GM18499 (cell line): ENCODE data around the gene CD99L2.
A peak's percentile ranks its signal among the peaks of the same experiment; 100 is the strongest.

Source experiments
- ATAC-seq: cut with Tn5 transposase; IDR thresholded peaks from one replicate; pipeline ENCODE4 v1.9.1; 2021; ENCODE audit warnings: moderate number of reproducible peaks; ENCODE audit not compliant: insufficient read depth, unreplicated experiment

CD99L2 gene, protein sequence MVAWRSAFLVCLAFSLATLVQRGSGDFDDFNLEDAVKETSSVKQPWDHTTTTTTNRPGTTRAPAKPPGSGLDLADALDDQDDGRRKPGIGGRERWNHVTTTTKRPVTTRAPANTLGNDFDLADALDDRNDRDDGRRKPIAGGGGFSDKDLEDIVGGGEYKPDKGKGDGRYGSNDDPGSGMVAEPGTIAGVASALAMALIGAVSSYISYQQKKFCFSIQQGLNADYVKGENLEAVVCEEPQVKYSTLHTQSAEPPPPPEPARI

DNA sequence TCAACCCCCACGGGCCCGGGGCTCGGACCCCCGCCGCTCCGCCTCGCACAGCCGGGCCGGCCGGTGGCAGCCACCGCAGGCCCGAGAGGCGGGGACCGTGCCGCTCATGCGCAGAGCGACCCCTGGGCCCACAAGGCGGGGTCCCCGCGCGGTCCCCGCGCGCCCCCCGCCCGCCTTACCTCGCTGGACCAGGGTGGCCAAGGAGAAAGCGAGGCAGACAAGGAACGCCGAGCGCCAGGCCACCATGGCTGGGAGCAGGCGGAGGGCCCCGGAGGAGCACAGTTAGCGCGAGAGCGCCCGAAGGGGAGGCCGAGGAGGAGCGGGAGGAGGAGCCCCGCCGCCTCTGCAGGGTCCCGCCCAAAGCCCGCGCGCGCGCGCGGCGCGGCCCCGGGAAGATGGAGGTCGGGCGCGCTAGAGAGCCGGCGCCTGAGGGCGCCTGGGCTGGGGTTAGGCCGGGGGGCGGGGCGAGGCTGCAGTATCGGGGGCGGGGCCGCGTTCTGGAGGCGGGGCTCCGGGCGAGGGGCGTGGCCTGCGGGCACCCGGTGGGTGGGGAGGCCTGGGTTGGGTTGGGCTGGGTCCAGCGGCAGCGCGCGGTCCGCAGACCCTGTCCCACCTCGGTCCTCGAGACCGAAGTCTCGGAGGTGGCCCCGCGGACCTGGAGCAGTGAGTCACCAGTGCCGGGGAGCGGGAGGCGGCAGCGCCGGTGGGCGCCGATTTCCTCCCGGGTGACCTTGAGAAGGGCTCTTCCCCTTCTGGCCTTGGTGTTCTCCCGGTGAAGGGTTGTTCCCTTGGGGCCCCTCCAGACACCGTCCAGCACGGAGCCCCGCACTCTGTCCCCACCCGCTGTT is at the start of gene CD99L2:
TSS of gene CD99L2 (minus strand) at position 326 of the 848 bp plus-strand sequence. CDS start at position 246, 80 bp downstream.
- no peak for ATAC-seq

DNA sequence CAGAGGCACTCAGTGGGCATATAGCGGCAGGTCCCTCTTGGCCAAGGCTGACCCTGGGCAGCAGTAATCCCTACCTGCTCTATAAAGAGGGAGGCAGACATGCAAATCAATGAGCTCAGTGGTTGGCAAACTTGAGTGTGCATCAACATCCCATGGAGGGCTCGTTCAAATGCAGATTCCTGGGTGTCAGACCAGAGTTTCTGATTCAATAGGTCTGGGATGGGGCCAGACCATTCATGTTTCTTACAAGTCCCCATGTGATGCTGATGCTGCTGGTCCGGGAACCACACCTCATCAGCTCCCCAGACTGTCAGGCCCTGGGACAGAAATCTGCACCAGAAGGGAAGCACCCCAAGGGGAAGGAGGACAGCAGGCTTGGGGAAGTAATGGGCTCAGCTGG is 45.8 kb upstream of the CD99L2 start:
- ATAC-seq: no peak

DNA sequence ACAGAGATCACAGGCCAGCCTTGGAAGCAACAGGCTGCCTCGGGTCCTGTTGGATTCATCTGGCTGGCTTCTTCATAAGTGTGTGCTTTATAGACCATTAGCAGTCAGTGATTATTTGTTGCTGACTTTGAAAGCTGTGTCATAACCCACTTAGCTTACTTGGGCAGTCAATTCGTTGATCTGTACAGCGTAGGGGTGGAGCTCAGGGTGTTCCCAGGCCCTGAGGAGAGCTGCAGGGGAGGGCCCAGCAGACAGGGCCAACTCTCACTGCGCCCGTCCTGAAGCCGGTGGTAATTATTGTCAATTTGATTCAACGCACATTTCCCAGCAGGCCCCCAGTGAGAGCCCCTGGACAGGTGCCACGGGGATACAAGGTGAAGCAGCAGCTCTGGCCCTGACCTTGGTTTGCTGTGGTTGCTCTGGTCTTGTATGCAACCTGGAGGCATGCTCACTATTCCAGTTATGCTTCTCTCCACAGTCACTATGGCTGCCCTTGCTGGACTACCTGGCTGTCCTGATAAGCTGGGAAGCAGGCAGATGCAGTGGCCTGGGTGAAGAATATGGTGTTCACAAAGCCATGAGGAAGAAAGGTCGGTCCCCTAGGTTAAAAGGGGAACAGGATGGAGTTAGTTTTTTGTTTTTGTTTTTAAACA is 44.6 kb upstream of the CD99L2 start:
- no peak for ATAC-seq

DNA sequence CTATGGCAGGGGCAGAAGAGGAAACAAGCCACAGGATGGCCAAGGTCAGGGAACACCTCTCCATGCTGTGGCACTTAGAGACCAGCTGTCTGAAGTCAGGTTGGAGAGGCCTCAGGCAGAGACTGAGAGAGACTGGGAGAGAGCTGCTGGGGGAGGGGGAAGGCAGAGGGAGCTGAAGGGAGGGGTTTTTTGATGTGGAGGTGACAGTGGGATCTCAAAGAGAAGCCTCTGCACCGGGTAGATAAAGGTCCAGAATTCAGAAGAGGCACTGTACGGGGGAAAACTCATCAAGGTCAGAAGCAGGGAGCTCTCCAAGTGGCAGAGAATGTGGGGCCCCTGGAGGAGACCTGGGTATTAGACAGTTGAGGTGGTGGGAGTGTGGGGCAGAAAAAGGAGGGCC is 43.1 kb upstream of the CD99L2 start:
- ATAC-seq: no peak

DNA sequence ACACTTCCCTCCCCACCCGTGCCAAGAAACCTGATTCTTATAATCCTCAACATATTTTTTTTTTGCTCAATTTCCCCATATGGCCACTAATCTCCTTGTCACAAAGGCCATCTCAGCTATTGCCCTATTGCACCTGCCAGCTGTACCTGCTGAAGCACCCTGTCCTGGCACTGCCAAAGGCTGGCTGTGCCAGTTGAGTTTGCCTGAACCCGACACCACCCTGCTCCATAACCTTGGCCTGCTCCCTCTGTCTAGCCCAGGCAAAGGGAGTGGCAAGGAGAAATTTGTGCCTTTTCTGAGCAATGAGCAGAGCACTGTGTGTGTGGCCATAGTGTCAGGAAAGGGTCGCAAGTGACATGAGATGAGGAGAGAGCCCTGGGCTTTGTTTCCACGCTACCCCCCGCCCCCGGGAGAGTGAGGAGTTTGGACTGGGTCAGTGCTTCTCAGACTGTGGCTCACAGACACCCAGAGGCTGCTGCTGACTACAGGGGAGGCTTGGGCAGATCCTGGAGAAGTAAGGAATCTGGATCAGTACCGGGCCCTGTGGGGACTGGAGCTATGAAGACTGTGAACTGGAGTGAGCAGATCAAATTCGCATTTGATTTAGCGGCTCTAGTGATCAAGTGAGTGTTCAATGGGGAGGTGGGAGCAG is 42.5 kb upstream of the CD99L2 start:
- ATAC-seq: no peak

DNA sequence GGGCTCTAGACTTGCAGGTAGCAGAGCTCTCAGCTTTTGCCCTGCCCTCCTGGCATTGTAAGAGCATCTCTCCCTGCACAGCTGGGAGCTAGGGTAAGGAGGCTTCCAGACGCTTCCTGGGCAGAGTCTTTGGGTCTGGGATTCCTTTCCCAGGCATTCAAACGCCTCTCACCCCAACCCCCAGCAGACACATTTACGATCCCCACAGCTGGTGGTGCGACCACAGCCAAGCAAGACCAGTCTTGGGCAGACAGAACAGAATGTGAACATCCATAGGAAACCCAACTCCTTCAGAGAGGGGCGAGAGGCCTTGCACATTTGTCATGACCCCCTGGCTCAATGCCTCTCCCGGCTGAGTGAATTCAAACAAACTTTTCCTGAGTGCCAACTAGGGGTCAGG is 38.1 kb upstream of the CD99L2 start:
- ATAC-seq: no peak

DNA sequence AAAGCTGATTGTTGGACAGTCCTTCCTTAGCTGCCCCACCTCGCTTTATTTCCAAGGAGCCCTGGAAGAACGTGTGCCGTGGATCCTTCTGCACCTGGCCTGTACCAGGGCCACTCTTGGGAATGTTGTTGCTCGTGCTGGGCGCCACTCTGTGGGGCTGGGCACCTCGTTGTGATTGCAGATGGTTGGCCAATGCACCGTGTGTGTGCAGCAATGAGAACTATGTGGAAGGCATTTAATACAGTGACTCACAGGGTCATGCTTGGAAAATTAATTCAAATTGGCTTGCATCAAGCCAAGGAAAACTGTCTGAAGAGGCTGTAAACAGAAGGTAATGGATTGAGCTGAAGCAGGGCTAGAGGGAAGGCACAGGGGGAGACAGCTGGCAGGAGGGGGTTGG is 37.0 kb upstream of the CD99L2 start:
- ATAC-seq: no peak

DNA sequence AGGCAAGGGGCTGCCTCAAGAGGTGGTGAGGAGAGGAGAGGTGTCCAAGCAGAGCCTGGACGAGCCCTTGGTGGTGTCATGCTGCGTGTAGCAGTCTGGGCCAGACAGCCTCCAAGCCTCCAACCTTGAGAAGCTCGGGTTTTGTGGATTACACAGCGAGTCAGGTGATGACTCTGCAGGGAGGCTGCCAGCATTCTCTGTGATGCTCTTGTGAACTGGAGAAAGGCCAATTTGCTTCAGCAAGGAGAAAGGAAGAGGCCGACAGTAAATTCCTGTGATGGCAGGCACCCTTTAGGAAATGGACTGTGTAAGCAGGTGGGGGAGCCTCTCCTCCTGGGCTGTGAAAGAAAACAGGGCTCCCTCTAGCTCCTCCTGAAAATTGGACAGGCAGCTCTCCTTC is 36.0 kb upstream of the CD99L2 start:
- no peak for ATAC-seq

DNA sequence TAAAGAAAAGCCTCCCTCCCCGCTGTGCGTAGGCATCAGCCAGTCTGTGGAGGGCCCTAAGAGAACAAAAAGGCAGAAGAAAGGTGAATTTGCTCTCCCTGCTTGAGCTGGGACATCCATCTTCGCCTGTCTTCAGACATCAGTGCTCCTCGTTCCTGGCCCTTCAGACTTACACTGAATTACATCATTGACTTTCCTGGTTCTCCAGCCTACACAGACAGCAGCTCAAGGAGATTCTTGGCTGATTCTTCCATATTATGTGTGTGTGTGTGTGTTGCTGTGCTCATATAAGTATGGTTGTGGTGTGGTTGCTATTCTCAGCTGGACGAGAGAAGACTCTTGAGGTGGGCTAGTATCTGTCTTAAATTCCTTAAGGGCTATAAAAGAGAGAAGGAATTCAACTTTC is 35.5 kb upstream of the CD99L2 start:
- ATAC-seq: no peak

DNA sequence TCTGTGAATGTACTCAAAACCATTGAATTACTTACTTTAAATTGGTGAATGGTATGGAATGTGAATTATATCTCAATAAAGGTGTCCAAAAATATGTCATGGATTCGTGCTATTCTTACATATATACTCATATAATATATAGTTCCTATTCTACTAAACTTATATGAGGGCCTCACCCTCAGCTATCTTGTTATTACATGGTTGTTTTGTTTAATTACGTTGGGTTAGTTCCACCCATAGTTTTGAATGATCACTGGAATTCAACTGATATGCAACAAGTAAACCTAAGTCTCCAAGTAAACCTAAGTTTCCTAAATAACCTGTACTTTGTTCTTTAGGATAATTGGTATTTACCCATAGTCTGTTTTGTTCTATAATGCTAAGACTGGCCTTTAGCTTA is 30.6 kb upstream of the CD99L2 start:
- no peak for ATAC-seq

DNA sequence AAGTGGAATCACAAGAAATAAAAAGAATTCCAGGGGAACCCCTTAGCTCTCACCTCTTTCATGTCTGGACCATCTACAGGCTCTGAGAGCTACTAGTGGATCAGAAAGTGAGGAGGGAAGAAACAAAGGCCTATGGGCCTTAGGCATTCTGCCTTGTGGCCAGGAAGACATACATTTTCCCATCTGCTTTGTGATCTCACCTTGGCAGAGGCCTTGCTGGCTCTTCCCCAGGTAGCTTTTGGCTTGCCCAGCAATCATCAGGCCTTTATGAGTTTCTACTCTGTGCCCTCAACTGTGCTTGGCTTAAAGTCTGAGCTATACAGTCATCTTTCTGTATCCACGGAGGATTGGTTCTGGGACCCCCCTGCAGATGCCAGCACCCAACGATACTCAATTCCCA is 28.3 kb upstream of the CD99L2 start:
- no peak for ATAC-seq

DNA sequence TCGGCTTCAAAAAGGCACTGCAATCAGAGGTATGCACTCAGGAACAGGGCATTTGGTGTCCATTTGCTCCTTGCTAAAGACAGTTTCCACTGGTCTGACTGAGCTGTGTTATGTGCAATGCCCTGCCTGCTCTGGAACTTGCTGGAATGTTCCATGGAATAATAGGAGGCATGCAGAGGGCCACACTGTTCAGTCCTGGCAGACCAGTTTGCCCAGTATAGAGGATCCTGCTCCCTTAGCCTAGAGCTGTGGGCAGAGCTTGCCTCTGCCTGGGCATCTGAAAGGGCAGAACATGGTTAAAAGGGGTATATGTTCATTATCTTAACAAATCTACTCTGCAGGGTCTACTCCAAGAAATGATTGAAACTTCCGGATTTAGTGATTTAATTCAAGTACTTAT is 27.8 kb upstream of the CD99L2 start:
- no peak for ATAC-seq

DNA sequence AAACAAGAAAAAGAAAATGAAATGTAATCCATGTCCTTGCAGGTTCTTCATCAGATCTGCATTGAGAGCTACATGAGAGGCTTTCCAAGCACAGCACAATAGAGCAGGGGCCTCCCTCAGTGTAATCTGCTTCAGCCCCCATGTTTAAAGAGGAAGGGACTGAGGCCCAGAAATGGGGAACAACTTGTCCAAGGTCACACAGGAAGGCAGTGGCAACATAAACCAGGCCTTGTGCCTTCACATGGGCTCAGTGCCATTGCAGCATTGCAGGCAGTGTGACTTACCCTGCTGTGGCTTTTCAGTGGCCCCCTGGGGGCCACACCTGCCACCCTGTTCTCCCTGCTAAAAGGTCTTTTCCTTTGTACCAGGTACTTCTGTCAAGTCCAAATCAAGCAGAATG is 20.9 kb upstream of the CD99L2 start:
- ATAC-seq: no peak

DNA sequence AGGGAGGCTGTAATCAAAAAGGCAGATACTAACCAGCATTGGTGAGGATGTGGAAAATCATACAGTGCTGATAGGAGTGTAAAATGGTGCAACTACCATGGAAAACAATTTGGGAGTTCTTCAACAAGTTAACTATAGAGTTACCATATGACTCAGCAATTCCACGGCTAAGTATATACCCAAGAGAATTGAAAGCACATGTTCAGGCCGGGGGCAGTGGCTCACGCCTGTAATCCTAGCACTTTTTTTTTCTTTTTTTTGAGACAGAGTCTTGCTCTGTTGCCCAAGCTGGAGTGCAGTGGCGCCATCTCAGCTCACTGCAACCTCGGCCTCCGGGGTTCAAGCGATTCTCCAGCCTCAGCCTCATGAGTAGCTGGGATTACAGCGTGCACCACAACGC is 15.0 kb upstream of the CD99L2 start:
- no peak for ATAC-seq

DNA sequence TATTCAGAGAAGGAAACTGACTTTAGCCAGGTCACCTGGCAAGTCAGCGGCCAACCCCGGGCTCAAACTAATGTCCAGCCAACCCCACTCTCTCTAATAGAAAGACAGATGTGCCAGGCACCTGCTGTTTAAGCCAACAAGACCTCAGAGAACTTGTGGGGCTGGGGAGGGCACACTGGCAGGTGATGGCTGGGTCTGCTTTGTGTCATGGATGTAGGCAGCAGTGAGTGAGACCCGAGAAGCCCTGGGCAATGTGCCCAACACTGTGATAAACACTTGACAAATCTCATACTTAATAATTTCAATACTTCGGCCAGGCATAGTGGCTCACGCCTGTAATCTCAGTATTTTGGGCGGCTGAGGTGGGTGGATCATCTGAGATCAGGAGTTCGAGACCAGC is 9.0 kb upstream of the CD99L2 start:
- ATAC-seq: no peak

DNA sequence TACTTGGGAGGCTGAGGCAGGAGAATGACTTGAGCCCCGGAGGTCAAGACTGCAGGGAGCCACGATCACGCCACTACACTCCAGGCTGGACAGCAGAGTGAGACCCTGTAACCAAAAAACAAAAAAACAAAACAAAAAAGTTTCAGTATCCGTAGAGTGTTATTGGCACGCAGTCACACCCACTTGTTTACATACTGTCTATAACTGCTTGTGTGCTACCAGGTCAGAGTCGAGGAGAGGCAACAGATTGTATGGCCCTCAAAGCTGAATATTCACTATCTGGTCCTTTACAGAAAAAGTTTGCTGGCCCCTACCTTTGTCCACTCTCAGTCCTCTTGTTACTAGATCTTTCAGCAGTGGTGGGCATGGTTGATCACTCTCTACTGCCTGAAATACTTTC is 8.2 kb upstream of the CD99L2 start:
- no peak for ATAC-seq

DNA sequence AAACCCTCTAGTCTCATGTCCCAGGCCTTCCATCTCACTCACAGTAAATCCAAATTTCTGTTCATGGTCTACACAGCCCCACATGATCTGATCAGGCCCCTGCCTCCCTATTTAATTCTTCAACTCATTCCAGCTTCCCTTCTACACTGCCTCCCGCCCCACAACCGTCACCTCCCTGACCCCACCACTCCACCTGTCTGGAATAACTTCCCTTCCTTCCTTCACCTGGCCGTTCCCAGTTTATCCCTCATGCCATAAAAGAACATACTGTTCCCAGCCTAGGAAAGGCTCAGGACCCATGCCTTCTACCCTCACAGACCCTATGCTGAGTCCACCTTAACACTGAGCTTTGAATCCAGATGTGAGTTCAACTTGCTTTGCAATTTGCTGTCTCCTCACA is 6.8 kb upstream of the CD99L2 start:
- no peak for ATAC-seq

DNA sequence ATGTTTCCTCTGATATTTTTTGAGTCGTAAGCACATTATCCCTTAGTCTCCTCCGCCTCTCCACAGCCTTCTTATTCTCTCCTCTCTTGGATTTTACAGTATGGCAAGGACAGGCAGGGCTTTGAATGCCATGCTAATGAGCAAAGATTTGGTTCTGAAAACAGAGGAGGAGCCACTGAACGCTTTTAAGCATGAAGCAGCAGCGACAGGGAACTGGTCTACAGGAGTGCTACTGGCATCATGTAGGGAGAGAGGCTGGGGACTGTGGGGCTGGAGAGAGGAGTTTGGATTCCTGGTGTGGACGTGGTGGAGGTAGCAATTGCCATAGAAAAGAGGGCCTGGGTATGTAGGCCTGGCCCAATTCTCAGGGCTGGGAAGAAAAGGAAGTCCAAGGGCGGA is 4.6 kb upstream of the CD99L2 start:
- ATAC-seq: no peak

DNA sequence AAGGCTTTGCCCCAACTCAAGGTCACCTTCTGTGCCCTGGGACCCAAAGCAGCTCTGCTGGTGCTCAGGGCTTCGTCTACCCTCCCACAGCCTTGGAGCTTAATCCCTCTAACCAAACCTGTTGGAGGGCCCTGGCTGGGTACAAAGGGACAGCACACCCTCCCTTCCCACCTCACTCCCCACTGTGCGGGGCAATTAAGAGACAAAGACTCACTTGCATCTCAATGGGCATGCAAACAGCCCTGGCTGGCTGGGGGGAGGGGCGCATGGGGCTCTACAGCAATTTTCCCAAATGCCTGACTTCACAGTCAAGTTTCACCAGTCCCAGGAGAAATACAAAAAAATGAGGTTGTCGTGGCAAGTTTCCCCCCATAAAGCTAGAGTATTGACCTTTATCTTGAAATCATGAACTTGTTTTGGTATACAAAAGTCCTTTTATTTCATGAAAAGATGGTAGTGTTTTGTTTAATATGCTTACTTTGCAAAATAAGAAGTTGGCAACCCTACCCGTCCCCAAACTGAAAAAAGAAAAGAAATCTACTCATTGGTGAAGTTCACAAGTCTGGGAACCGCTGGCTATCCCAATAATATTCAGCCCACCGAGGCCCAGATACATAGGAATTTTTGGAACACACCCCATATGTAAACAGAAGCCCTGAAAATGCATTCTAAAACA is 4.1 kb upstream of the CD99L2 start:
- ATAC-seq: no peak

DNA sequence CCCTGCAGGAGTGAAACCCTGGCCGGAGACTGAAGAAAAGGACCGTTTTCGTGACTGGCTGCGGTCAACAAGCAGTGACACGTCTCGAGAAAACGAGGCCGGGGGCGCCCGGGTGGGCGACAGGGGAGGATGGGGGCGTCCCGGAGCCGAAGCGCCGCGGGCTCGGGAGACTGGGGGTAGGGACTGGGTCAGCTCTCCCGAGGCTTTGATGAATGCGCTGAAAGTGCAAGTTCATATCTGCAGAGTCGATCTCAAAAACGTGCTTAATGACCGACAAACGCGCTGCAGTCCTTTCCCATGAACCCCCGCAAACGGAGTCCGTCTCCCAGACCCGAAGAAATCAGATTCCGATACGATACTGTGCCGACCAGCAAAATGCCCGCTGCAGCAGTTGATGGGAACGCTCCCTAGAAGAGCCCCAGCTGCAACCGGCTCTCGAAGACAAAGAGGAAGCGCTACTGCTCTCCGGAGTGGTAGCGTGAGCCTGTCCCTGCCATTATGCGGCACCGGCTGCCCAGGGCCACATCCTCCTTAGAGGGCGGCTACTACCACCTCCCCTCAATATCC is 806 bp upstream of the CD99L2 start:
- peak; percentile 46 for ATAC-seq
